ENCODE results near the gene SH3PXD2A.

Gene SH3PXD2A

GRCh38 chr10:103648251-103648635 is 207.1 kb downstream of the SH3PXD2A start:
- TF ChIP-seq CTCF (IDR thresholded peaks at IDR 0.05; ENCODE audit: low read depth, low read length) = no peak
- H3K4me3 ChIP-seq (ENCODE audit: low read depth, low read length) = no peak overlapping the region

DNA sequence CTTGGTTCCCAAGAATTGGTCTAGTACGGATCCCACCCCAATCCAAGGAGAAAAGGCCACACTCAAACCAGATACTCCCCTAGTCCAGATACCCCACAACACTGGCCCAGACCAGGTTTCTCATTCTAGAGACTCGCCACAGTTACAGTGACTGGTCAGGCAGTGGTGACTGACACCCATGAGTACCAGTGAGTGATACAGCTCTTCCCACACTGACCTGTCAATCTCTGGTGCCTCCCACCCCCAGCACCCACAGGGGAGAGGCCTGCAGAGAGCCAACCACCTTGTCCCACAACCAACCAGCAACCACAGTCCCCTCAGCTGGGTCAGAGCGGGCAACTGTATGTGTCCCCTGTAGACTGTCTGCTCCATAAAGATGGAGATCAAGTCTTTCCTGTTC is 209.1 kb downstream of the SH3PXD2A start:
- no peak overlapping the region for H3K4me3 ChIP-seq (ENCODE audit: low read depth, low read length)
- TF ChIP-seq CTCF (IDR thresholded peaks at IDR 0.05; ENCODE audit: low read depth, low read length) = no peak

DNA sequence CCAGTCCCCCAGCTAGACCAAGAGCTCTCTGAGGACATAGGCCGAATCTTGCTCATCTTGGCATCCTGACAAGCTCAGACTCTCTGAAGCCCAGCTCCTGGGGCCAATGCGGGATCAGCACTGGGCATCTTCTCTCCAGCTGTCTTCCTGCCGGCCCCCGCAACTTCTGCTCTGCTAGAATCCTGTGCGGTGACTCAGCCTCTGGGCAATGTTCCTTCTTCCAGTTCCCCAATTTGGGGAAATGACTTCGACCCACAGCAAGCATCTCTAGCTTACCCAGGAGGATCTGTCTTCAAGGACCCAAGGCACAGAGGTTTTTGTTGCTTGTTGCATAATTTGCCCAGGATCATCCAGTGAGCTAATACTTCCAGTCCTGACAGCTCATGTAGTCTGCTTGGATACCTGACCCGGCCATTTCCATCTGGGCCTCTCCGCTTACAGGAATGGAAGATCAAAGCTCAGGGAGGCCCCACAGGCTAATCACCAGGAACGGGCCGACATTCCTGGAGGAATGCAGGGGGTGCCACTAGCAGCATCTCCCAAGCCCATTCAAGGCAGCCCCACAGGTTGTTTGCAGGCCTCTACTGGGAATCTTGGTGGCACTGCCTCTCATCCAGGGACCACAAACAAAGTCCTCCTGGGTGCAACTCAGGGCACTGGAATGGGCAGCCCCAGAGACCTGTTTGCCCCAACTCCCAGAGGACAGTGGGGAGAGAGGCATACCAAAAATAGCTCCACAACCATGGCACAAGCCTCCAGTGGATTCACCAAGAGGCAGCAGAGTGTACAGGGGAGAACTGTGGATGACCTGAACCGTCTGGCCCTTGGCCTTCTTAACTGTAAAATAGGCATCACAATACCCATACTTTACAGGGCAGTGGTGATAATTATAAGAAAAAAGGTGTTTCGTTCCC is 210.0 kb downstream of the SH3PXD2A start:
- no peak for TF ChIP-seq CTCF (IDR thresholded peaks at IDR 0.05; ENCODE audit: low read depth, low read length)
- no peak overlapping the region for H3K4me3 ChIP-seq (ENCODE audit: low read depth, low read length)

DNA sequence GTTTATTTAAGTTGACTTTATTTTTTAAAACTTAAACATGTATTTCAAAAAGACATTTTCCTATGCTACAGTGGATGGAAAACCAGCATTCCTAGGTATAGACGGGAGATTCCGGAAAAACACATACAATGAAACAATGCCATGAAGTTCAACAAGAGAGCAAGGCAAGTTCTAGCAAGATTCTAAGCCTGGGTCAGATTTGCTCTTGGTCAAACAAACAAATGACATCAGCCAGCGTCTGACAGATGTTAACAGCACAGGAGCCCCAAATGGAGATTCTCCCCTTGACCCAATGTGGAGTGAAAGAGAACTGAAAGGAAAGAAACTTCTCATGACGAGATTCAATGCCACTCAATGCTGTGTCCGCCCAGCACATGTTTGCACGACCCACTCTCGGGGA is 212.0 kb downstream of the SH3PXD2A start:
- no peak for TF ChIP-seq CTCF (IDR thresholded peaks at IDR 0.05; ENCODE audit: low read depth, low read length)
- no peak overlapping the region for H3K4me3 ChIP-seq (ENCODE audit: low read depth, low read length)

- no peak for TF ChIP-seq CTCF (IDR thresholded peaks at IDR 0.05; ENCODE audit: low read depth, low read length)
- no peak overlapping the region for H3K4me3 ChIP-seq (ENCODE audit: low read depth, low read length)
Observed at GRCh38 chr10:103641326-103641725, 214.1 kb downstream of the SH3PXD2A start.

DNA sequence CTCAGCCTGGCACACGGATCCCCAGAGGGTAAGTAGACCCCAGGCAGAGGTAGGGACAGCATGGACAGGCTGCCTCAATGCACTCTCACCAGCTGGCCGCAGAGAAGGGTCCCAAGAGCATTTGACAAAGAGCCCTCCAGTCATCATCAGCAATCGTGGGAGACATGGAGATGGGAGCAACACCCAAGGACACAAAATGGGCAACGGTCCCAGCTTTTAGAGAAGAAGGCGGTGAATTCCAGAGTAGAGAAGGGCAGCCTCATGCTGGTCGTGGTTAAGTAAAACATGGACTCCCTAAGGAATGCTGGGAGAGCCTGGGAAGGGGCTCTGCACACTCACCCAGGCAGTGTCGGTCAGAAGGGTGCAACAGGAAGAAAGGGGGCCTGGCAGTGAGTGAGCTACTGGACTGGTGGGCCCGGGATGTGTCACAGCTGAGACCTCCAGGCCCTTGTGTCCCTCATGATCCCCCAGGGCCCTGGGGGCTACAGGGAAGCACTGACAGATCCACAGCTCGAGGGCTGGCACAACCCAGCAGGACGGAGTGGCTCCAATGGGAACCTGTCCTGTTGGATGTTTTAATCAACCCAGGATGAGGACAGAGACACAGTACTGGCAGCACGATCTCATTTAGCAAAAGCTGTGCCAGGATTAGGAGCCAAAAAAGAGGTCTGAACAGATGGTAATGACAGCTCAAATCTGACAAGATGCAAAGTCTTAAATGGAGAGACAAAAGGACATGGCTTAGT is 214.8 kb downstream of the SH3PXD2A start:
- no peak overlapping the region for H3K4me3 ChIP-seq (ENCODE audit: low read depth, low read length)
- no peak for TF ChIP-seq CTCF (IDR thresholded peaks at IDR 0.05; ENCODE audit: low read depth, low read length)

DNA sequence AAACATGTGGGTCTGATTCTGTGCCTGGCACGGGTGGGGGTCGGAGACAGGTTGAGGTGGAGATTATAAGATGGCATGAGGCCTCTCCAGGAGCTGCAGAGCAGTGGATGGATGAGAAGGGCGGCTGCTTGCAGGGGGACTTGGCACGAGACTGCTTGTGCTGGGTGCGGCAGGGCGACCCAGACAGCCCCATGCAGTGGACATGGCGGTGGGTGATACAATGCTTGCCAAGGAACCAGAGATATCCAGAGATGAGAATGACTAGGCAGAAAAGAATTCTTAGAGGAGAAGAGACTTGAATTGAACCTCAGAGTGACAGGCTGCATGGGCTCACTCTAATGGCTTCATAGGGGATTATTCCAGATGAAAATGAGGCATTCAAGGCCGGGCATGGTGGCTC is 216.4 kb downstream of the SH3PXD2A start:
- no peak overlapping the region for H3K4me3 ChIP-seq (ENCODE audit: low read depth, low read length)
- TF ChIP-seq CTCF (IDR thresholded peaks at IDR 0.05; ENCODE audit: low read depth, low read length) = no peak
